Liver (tissue), 9 donors: ENCODE results near the gene LRP1-AS. TPM values are rescaled to one million over a fixed set of nuclear protein-coding genes. Genes with fewer than 3 reads are reported as not detected.
A peak's percentile ranks its signal among the peaks of the same experiment; 100 is the strongest.

Experiments used
- DNase-seq: peaks from one replicate; pipeline ENCODE4 v3.0.0-alpha.2; 2017; ENCODE audit warnings: low spot score
- H3K27ac ChIP-seq, 2 donors: one replicate each; pipeline ENCODE4 v1.7.0; 2013; ENCODE audit warnings: inconsistent platforms in 2 of 2, low read length in 2 of 2, control low read depth in 1 of 2, low read depth in 1 of 2, mild to moderate bottlenecking in 1 of 2
- H3K27me3 ChIP-seq, 4 donors: one replicate each; pipeline versions ENCODE4 v1.6.1 to v1.7.0; 2013; ENCODE audit warnings: low read length in 3 of 4, inconsistent platforms in 1 of 4, mild to moderate bottlenecking in 1 of 4, moderate library complexity in 1 of 4; ENCODE audit not compliant: control insufficient read depth in 4 of 4, insufficient read depth in 4 of 4
- H3K36me3 ChIP-seq, 4 donors: one replicate each; pipeline versions ENCODE4 v1.6.1 to v1.7.0; 2013; ENCODE audit warnings: low read length in 3 of 4, mild to moderate bottlenecking in 3 of 4, low read depth in 1 of 4, moderate library complexity in 1 of 4; ENCODE audit not compliant: control insufficient read depth in 4 of 4, insufficient read depth in 3 of 4
- H3K4me1 ChIP-seq, 4 donors: one replicate each; pipeline versions ENCODE4 v1.6.1 to v1.7.0; 2013; ENCODE audit warnings: low read length in 3 of 4, mild to moderate bottlenecking in 3 of 4, moderate library complexity in 1 of 4; ENCODE audit not compliant: control insufficient read depth in 4 of 4, insufficient read depth in 4 of 4
- H3K4me3 ChIP-seq, 3 donors: one replicate each; pipeline versions ENCODE4 v1.6.1 to v1.7.0; 2013; ENCODE audit warnings: low read length in 3 of 3, control low read depth in 1 of 3, low read depth in 1 of 3, mild to moderate bottlenecking in 1 of 3
- H3K9ac ChIP-seq, 2 donors: one replicate each; pipeline ENCODE4 v1.7.0; 2013; ENCODE audit warnings: low read length in 2 of 2, mild to moderate bottlenecking in 2 of 2, moderate library complexity in 2 of 2, control low read depth in 1 of 2, low read depth in 1 of 2
- H3K9me3 ChIP-seq, 4 donors: one replicate each; pipeline versions ENCODE4 v1.6.1 to v1.7.0; 2013; ENCODE audit warnings: low read length in 3 of 4; ENCODE audit not compliant: control insufficient read depth in 4 of 4
- EGR1 ChIP-seq, 2 donors: IDR thresholded peaks; 2 replicates each; pipeline ENCODE4 v1.6.1; 2016 to 2018; ENCODE audit warnings: antibody characterized with exemption in 2 of 2, low read depth in 2 of 2
- FOXA1 ChIP-seq: IDR thresholded peaks from 2 replicates; pipeline ENCODE4 v1.6.1; 2016; ENCODE audit warnings: antibody characterized with exemption
- FOXA2 ChIP-seq: IDR thresholded peaks from 2 replicates; pipeline ENCODE4 v1.6.1; 2016; ENCODE audit warnings: antibody characterized with exemption
- GABPA ChIP-seq, 2 donors: IDR thresholded peaks in 1 of 2; conservative IDR thresholded peaks in 1 of 2; 2 replicates each; pipeline ENCODE4 v1.6.1; 2016; ENCODE audit warnings: antibody characterized with exemption in 2 of 2, mild to moderate bottlenecking in 1 of 2, moderate library complexity in 1 of 2
- HNF4A ChIP-seq, 2 donors: conservative IDR thresholded peaks; 2 replicates each; pipeline ENCODE4 v1.6.1; 2016; ENCODE audit warnings: antibody characterized with exemption in 2 of 2, mild to moderate bottlenecking in 2 of 2
- HNF4G ChIP-seq: IDR thresholded peaks from 2 replicates; pipeline ENCODE4 v1.6.1; 2016; ENCODE audit warnings: antibody characterized with exemption
- JUND ChIP-seq, 2 donors: IDR thresholded peaks; 2 replicates each; pipeline ENCODE4 v1.6.1; 2016; ENCODE audit warnings: antibody characterized with exemption in 2 of 2
- NR2F2 ChIP-seq: IDR thresholded peaks from 2 replicates; pipeline ENCODE4 v1.6.1; 2016; ENCODE audit warnings: antibody characterized with exemption
- RAD21 ChIP-seq, 2 donors: IDR thresholded peaks; 2 replicates each; pipeline ENCODE4 v1.6.1; 2016; ENCODE audit warnings: antibody characterized with exemption in 2 of 2, mild to moderate bottlenecking in 2 of 2
- RXRA ChIP-seq, 2 donors: IDR thresholded peaks; 2 replicates each; pipeline ENCODE4 v1.6.1; 2017 to 2018; ENCODE audit warnings: antibody characterized with exemption in 2 of 2, mild to moderate bottlenecking in 1 of 2
- SP1 ChIP-seq: IDR thresholded peaks from 2 replicates; pipeline ENCODE4 v1.6.1; 2018; ENCODE audit warnings: antibody characterized with exemption, mild to moderate bottlenecking
- TAF1 ChIP-seq: conservative IDR thresholded peaks from 2 replicates; pipeline ENCODE4 v1.6.1; 2016; ENCODE audit warnings: antibody characterized with exemption, mild to moderate bottlenecking
- YY1 ChIP-seq: IDR thresholded peaks from 2 replicates; pipeline ENCODE4 v1.6.1; 2016; ENCODE audit warnings: antibody characterized with exemption, mild to moderate bottlenecking
- WGBS: extraction: QIAGEN DNeasy Blood & Tissue Kit; methylation state at CpG from one replicate; pipeline ENCODE4 v1.1.7; 2013; 5-methylcytosine and 5-hydroxymethylcytosine counted together
- polyA plus RNA-seq, 2 donors: library from polyadenylated mRNA; stranded (reverse) in 1 of 2; unstranded in 1 of 2; fragments of 200-250 nt in 1 of 2; fragments of >200 nt in 1 of 2; fragmentation: Nextera tagmentation in 1 of 2; extraction: Ambion mirVana in 1 of 2; gene quantifications; one replicate each; pipeline versions ENCODE4 v1.2.1 to v1.2.3, GENCODE V29; 2013 to 2015
- total RNA-seq, 2 donors: library from RNA; depleted of rRNA; stranded (reverse); fragments of >200 nt; gene quantifications; one replicate each; pipeline ENCODE4 v1.2.3, GENCODE V29; 2014
- TF ChIP-seq, protein P1 (sequence below): IDR thresholded peaks from 2 replicates; pipeline ENCODE4 v1.6.1; 2016; ENCODE audit warnings: antibody characterized with exemption
- TF ChIP-seq, protein P2 (sequence below): IDR thresholded peaks from 2 replicates; pipeline ENCODE4 v1.6.1; 2016; ENCODE audit warnings: antibody characterized with exemption
- TF ChIP-seq, protein P3 (sequence below): IDR thresholded peaks from 2 replicates; pipeline ENCODE4 v1.6.1; 2016; ENCODE audit warnings: antibody characterized with exemption, mild to moderate bottlenecking
- TF ChIP-seq, protein P4 (sequence below): IDR thresholded peaks from 2 replicates; pipeline ENCODE4 v1.6.1; 2016; ENCODE audit warnings: antibody characterized with exemption
- TF ChIP-seq, protein P5 (sequence below): fragments of 150-350 bp; IDR thresholded peaks from 2 replicates; pipeline ENCODE4 v1.5.1; 2017; ENCODE audit warnings: improper control_type of control experiment, low read depth, low read length; ENCODE audit not compliant: missing input control
- donor health status: healthy.
- donor health status: healthy.
- donor health status: healthy.
- donor health status: healthy.
- donor health status: healthy.

The LRP1-AS gene
- total and polyA plus RNA-seq, 4 donors: not detected

DNA sequence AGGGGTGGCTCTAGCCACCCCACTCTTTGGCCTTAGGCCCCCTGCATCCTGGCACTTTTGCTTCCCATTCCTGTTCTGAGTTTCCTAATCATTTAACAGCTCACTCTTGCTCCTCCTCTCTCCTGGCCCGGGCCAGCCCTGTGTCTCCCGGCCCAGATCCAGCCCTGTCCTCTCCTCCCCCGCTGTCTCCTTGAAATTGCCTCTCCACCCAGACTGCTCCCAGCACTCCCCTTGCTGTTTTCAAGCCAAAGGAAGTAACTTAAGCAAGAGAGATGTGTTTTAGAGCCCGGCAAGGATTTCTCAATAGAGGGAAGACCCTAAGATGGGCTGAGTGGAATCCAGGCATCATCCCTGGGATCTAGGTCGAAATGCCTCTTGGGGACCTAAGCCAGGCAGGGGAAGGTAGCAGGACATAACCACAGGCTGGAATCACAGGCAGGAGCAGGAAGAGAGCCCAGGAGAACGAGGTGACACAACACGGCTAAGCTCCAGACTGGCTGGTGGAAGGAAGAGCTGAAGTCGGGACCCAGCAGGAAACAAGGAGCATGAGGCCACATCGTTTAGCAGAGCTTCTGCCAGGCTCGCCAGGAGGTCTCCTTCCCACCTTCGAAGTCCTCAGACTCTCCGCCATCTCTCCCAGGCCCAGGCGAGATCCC is 2.0 kb upstream of the LRP1-AS start:
- peaks cover 3 to 26% (median 19%) of the 10 kb centered on the region in 4 donors for H3K36me3 ChIP-seq
- 28% methylated on average over 13 of the region's 13 CpGs for WGBS
- H3K27ac ChIP-seq: peak overlapping the region; percentile 92 to 93
- TF ChIP-seq YY1 (no peak), EGR1 (IDR thresholded peaks at IDR 0.05; ENCODE audit: low read depth in 2 of 2) (no peak), TAF1 (no peak), RAD21 (IDR thresholded peaks at IDR 0.05) (no peak), FOXA1 (no peak), SP1 (no peak), HNF4G (no peak), JUND (IDR thresholded peaks at IDR 0.05) (no peak), FOXA2 (no peak), HNF4A (conservative IDR thresholded peaks at IDR 0.05) (no peak), RXRA (IDR thresholded peaks at IDR 0.05) (no peak), GABPA (IDR thresholded peaks at IDR 0.05 in 1 of 2, conservative IDR thresholded peaks at IDR 0.05 in 1 of 2) (no peak)
- TF ChIP-seq, protein P1, sequence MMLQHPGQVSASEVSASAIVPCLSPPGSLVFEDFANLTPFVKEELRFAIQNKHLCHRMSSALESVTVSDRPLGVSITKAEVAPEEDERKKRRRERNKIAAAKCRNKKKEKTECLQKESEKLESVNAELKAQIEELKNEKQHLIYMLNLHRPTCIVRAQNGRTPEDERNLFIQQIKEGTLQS: no peak
- TF ChIP-seq, protein P2, sequence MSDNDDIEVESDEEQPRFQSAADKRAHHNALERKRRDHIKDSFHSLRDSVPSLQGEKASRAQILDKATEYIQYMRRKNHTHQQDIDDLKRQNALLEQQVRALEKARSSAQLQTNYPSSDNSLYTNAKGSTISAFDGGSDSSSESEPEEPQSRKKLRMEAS: no peak
- TF ChIP-seq, protein P3, sequence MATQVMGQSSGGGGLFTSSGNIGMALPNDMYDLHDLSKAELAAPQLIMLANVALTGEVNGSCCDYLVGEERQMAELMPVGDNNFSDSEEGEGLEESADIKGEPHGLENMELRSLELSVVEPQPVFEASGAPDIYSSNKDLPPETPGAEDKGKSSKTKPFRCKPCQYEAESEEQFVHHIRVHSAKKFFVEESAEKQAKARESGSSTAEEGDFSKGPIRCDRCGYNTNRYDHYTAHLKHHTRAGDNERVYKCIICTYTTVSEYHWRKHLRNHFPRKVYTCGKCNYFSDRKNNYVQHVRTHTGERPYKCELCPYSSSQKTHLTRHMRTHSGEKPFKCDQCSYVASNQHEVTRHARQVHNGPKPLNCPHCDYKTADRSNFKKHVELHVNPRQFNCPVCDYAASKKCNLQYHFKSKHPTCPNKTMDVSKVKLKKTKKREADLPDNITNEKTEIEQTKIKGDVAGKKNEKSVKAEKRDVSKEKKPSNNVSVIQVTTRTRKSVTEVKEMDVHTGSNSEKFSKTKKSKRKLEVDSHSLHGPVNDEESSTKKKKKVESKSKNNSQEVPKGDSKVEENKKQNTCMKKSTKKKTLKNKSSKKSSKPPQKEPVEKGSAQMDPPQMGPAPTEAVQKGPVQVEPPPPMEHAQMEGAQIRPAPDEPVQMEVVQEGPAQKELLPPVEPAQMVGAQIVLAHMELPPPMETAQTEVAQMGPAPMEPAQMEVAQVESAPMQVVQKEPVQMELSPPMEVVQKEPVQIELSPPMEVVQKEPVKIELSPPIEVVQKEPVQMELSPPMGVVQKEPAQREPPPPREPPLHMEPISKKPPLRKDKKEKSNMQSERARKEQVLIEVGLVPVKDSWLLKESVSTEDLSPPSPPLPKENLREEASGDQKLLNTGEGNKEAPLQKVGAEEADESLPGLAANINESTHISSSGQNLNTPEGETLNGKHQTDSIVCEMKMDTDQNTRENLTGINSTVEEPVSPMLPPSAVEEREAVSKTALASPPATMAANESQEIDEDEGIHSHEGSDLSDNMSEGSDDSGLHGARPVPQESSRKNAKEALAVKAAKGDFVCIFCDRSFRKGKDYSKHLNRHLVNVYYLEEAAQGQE: no peak
- no peaks in the 10 kb centered on the region for H3K9me3 ChIP-seq
- H3K27me3 ChIP-seq: no peaks in the 10 kb centered on the region
- H3K4me3 ChIP-seq: no peak overlapping the region
- H3K9ac ChIP-seq: no peak overlapping the region
- peaks cover 35 to 96% (median 83%) of the 10 kb centered on the region in 4 donors for H3K4me1 ChIP-seq
- DNase-seq: no peak

DNA sequence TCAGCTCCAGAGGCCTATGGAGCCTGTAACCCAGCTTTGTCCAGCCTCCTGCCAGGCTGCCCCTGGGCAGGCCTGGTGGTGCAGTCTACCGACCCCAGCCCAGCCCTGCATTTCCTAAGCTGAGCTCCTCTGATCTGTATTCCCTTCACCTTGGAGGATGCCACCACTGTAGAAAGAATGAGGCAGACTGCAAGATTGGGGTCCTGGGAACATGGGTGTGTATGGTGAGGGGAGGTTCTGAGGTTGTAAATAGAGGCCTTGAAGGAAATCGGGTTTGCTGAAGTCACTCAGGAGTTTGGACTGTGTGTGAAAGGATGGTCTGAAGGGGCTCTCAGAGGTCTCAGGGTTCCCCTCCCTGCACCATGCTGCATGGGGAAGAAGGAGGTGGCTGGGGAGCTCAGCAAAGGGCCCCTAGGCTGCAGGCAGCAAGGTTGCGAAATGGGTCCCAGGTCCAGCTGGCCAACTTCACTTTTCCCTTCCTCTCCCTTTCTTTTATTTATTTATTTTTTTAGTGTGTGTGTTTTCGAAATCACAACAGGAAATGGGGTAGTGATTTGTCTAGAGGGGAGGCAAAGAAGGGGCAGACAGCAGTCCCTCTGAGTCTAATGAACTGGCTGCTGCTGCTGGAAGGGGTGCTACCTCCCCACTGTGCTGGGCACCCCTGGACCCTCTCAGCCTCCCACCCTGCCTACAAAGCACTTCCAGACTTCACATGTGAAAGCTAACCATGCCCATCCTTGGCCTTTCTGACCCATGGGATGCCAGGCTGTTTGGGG is 1.2 kb upstream of the LRP1-AS start:
- Histone ChIP-seq H3K4me3 (no peak overlapping the region), H3K4me1 (peaks cover 32 to 89% (median 77%) of the 10 kb centered on the region in 4 donors), H3K36me3 (peaks cover 3 to 28% (median 21%) of the 10 kb centered on the region in 4 donors), H3K27ac (peak overlapping the region; percentile 92 to 93), H3K27me3 (no peaks in the 10 kb centered on the region), H3K9me3 (no peaks in the 10 kb centered on the region), H3K9ac (no peak overlapping the region)
- DNase-seq: no peak
- 22% methylated on average over 4 of the region's 4 CpGs for WGBS
- TF ChIP-seq, protein P2: peak; percentile 79
- TF ChIP-seq SP1: peak; percentile 58
- TF ChIP-seq HNF4A (conservative IDR thresholded peaks at IDR 0.05): peak; percentile 87 to 89
- peak in 1 of 2 donors; percentile 42 for TF ChIP-seq RAD21 (IDR thresholded peaks at IDR 0.05)
- TF ChIP-seq, protein P1: no peak
- TF ChIP-seq NR2F2: peak; percentile 16
- TF ChIP-seq RXRA (IDR thresholded peaks at IDR 0.05): peak; percentile 52 to 62
- peak in 1 of 2 donors; percentile 55 for TF ChIP-seq JUND (IDR thresholded peaks at IDR 0.05)
- TF ChIP-seq GABPA (IDR thresholded peaks at IDR 0.05 in 1 of 2, conservative IDR thresholded peaks at IDR 0.05 in 1 of 2): peak in 1 of 2 donors; percentile 27
- TF ChIP-seq FOXA1: no peak
- TF ChIP-seq, protein P4, sequence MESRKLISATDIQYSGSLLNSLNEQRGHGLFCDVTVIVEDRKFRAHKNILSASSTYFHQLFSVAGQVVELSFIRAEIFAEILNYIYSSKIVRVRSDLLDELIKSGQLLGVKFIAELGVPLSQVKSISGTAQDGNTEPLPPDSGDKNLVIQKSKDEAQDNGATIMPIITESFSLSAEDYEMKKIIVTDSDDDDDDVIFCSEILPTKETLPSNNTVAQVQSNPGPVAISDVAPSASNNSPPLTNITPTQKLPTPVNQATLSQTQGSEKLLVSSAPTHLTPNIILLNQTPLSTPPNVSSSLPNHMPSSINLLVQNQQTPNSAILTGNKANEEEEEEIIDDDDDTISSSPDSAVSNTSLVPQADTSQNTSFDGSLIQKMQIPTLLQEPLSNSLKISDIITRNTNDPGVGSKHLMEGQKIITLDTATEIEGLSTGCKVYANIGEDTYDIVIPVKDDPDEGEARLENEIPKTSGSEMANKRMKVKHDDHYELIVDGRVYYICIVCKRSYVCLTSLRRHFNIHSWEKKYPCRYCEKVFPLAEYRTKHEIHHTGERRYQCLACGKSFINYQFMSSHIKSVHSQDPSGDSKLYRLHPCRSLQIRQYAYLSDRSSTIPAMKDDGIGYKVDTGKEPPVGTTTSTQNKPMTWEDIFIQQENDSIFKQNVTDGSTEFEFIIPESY: no peak
- peak in 1 of 2 donors; percentile 82 for TF ChIP-seq EGR1 (IDR thresholded peaks at IDR 0.05; ENCODE audit: low read depth in 2 of 2)
- TF ChIP-seq FOXA2: no peak
- no peak for TF ChIP-seq TAF1
- TF ChIP-seq, protein P5, sequence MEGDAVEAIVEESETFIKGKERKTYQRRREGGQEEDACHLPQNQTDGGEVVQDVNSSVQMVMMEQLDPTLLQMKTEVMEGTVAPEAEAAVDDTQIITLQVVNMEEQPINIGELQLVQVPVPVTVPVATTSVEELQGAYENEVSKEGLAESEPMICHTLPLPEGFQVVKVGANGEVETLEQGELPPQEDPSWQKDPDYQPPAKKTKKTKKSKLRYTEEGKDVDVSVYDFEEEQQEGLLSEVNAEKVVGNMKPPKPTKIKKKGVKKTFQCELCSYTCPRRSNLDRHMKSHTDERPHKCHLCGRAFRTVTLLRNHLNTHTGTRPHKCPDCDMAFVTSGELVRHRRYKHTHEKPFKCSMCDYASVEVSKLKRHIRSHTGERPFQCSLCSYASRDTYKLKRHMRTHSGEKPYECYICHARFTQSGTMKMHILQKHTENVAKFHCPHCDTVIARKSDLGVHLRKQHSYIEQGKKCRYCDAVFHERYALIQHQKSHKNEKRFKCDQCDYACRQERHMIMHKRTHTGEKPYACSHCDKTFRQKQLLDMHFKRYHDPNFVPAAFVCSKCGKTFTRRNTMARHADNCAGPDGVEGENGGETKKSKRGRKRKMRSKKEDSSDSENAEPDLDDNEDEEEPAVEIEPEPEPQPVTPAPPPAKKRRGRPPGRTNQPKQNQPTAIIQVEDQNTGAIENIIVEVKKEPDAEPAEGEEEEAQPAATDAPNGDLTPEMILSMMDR: no peak
- no peak for TF ChIP-seq YY1
